ENCODE measurements around the gene ELAVL1.

GRCh38 chr19:7922836-7923195, 82.6 kb downstream of the ELAVL1 start:
- TF ChIP-seq, protein P1, sequence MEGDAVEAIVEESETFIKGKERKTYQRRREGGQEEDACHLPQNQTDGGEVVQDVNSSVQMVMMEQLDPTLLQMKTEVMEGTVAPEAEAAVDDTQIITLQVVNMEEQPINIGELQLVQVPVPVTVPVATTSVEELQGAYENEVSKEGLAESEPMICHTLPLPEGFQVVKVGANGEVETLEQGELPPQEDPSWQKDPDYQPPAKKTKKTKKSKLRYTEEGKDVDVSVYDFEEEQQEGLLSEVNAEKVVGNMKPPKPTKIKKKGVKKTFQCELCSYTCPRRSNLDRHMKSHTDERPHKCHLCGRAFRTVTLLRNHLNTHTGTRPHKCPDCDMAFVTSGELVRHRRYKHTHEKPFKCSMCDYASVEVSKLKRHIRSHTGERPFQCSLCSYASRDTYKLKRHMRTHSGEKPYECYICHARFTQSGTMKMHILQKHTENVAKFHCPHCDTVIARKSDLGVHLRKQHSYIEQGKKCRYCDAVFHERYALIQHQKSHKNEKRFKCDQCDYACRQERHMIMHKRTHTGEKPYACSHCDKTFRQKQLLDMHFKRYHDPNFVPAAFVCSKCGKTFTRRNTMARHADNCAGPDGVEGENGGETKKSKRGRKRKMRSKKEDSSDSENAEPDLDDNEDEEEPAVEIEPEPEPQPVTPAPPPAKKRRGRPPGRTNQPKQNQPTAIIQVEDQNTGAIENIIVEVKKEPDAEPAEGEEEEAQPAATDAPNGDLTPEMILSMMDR (IDR thresholded peaks at IDR 0.05): no peak
- TF ChIP-seq POLR2A (IDR thresholded peaks at IDR 0.05): no peak
